Measurements from ENCODE around the gene SHISA9.

DNA sequence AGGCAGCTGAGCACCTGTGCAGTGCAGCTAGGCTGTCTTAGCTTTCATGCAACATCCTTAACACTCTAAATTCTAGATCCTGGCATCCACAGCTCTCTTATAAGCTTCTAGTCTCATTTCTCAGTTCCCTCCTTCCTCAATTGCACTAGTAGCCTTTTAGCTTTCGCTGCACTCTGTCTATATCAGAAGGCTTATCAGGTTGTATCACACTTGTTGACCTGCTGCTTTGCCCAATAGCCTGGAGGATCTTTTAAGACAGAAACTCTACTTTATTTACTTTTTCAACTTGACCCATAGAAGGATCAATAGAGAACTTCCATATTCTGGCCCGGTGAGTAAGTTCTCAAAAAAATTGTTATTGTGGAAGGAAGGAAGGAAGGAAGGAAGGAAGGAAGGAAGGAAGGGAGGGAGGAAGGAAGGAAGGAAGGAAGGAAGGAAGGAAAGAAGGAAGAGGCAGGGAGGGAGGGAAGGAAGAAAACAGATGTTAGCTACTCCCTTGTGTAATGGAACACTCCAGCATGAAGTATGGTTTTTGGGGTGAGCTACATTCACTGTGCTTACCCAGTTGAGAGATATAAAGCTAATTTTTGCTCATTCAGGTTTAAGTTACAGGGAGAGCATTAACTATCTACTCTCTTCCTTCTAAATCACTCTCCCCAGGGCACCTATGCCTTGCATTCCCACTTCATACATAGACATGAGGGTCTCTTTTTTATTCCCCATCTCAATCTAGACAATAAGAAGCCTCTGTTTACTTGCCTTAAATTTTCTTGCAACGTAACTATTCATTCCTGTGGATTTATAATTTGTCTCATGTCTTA lies 361.1 kb downstream of the SHISA9 start:
- TF ChIP-seq, protein P1, sequence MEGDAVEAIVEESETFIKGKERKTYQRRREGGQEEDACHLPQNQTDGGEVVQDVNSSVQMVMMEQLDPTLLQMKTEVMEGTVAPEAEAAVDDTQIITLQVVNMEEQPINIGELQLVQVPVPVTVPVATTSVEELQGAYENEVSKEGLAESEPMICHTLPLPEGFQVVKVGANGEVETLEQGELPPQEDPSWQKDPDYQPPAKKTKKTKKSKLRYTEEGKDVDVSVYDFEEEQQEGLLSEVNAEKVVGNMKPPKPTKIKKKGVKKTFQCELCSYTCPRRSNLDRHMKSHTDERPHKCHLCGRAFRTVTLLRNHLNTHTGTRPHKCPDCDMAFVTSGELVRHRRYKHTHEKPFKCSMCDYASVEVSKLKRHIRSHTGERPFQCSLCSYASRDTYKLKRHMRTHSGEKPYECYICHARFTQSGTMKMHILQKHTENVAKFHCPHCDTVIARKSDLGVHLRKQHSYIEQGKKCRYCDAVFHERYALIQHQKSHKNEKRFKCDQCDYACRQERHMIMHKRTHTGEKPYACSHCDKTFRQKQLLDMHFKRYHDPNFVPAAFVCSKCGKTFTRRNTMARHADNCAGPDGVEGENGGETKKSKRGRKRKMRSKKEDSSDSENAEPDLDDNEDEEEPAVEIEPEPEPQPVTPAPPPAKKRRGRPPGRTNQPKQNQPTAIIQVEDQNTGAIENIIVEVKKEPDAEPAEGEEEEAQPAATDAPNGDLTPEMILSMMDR (IDR thresholded peaks at IDR 0.05): no peak
- TF ChIP-seq EZH2 (IDR thresholded peaks at IDR 0.05; ENCODE audit: borderline replicate concordance, insufficient read depth, low read depth, low read length, poor library complexity, severe bottlenecking): no peak
